ENCODE measurements around the gene BFSP2. TPM values are rescaled to one million over a fixed set of nuclear protein-coding genes. Genes with fewer than 3 reads are reported as not detected.

Gene BFSP2
- total RNA-seq, 4 donors from 2014 or later, result not detected

- H3K36me3 ChIP-seq, result peaks cover 0 to 12% of the 10 kb centered on the region in 2 donors
- H3K27me3 ChIP-seq, result no peaks in the 10 kb centered on the region
- ATAC-seq, result no peak
- no peak for TF ChIP-seq EP300 (IDR thresholded peaks at IDR 0.05)
- no peak for TF ChIP-seq POLR2AphosphoS5 (IDR thresholded peaks at IDR 0.05)
- TF ChIP-seq POLR2A (IDR thresholded peaks at IDR 0.05), result no peak
- TF ChIP-seq CTCF (IDR thresholded peaks at IDR 0.05), result no peak
- no peak overlapping the region for H3K27ac ChIP-seq
- 70 to 71% methylated on average over 4 of the region's 4 CpGs for WGBS, 2 donors (ENCODE audit: low coverage in 1 of 2)
- no peak overlapping the region for H3K4me3 ChIP-seq
- H3K4me1 ChIP-seq, result peaks cover 0 to 9% (median 2%) of the 10 kb centered on the region in 3 donors
- no peaks in the 10 kb centered on the region for H3K9me3 ChIP-seq
Observed at GRCh38 chr3:133381346-133382109, 18.3 kb upstream of the BFSP2 start.

- H3K4me1 ChIP-seq, result peaks cover 0 to 9% (median 2%) of the 10 kb centered on the region in 3 donors
- H3K36me3 ChIP-seq, result peaks cover 0 to 12% of the 10 kb centered on the region in 2 donors
- no peak for ATAC-seq
- WGBS, 2 donors (ENCODE audit: low coverage in 1 of 2), result 78 to 86% methylated on average over 2 of the region's 3 CpGs
- no peak for TF ChIP-seq CTCF (IDR thresholded peaks at IDR 0.05)
- no peak for TF ChIP-seq POLR2AphosphoS5 (IDR thresholded peaks at IDR 0.05)
- TF ChIP-seq POLR2A (IDR thresholded peaks at IDR 0.05), result no peak
- no peak for TF ChIP-seq EP300 (IDR thresholded peaks at IDR 0.05)
- no peak overlapping the region for H3K4me3 ChIP-seq
- no peaks in the 10 kb centered on the region for H3K9me3 ChIP-seq
- no peaks in the 10 kb centered on the region for H3K27me3 ChIP-seq
- H3K27ac ChIP-seq, result no peak overlapping the region
Observed at GRCh38 chr3:133383175-133383574, 16.7 kb upstream of the BFSP2 start.

- Histone ChIP-seq H3K4me3 (no peak overlapping the region), H3K9me3 (no peaks in the 10 kb centered on the region), H3K36me3 (peaks cover 0 to 12% of the 10 kb centered on the region in 2 donors), H3K4me1 (peaks cover 0 to 9% (median 2%) of the 10 kb centered on the region in 3 donors), H3K27me3 (no peaks in the 10 kb centered on the region), H3K27ac (no peak overlapping the region)
- ATAC-seq, result no peak
- 78 to 94% methylated on average over 3 to 4 of the region's 5 CpGs for WGBS, 2 donors (ENCODE audit: low coverage in 1 of 2)
- no peak for TF ChIP-seq POLR2A (IDR thresholded peaks at IDR 0.05)
- no peak for TF ChIP-seq EP300 (IDR thresholded peaks at IDR 0.05)
- no peak for TF ChIP-seq CTCF (IDR thresholded peaks at IDR 0.05)
- TF ChIP-seq POLR2AphosphoS5 (IDR thresholded peaks at IDR 0.05), result no peak
Observed at GRCh38 chr3:133383741-133384140, 16.1 kb upstream of the BFSP2 start.

GRCh38 chr3:133384331-133385027 lies 15.4 kb upstream of the BFSP2 start:
- Histone ChIP-seq H3K27me3 (no peaks in the 10 kb centered on the region), H3K27ac (no peak overlapping the region), H3K4me3 (no peak overlapping the region), H3K4me1 (peaks cover 0 to 9% (median 2%) of the 10 kb centered on the region in 3 donors), H3K9me3 (no peaks in the 10 kb centered on the region), H3K36me3 (peaks cover 0 to 12% of the 10 kb centered on the region in 2 donors)
- peak; percentile 71 for ATAC-seq
- peak in 3 of 4 experiments; percentile 67 to 91 (median 71) for TF ChIP-seq CTCF (IDR thresholded peaks at IDR 0.05)
- no peak for TF ChIP-seq EP300 (IDR thresholded peaks at IDR 0.05)
- no peak for TF ChIP-seq POLR2A (IDR thresholded peaks at IDR 0.05)
- TF ChIP-seq POLR2AphosphoS5 (IDR thresholded peaks at IDR 0.05), result peak; percentile 45
- WGBS, 2 donors (ENCODE audit: low coverage in 1 of 2), result 0% methylated on average over 1 of the region's 13 CpGs; no CpG with 5 or more reads in 1 of the 2 donors
